Measurements from ENCODE around the gene SIN3B. TPM values are rescaled to one million over a fixed set of nuclear protein-coding genes. Genes with fewer than 3 reads are reported as not detected.

SIN3B gene
- total RNA-seq, 1 donor from 2014 or later: 68.5 TPM

DNA sequence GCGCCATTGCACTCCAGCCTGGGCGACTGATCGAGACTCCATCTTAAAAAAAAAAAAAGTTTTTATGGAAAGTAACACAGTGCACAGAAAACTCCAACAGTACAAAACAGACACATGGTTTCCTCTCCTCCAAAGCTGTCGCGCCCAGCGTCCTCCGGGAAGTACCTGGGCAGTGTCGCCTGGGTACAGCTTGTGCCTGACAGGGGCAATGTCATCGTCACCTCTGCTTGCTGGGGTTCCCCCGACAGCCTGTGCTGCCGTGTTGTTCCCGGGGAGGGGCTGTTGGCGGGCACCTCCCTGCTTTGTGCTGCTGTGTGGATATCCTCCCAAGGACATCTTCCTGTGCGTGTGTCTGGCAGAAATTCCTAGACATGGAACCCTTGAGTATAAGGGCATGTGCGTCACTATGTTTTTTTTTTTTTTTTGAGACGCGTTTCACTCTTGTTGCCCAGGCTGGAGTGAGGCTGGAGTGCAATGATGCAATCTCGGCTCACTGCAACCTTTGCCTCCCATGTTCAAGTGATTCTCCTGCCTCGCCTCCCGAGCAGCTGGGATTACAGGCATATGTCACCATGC, 57.2 kb downstream of the SIN3B start:
- no peaks in the 10 kb centered on the region for H3K27me3 ChIP-seq
- H3K4me1 ChIP-seq: peaks cover 21% of the 10 kb centered on the region
- DNase-seq (ENCODE audit: extremely low spot score in 2 of 2): no peak
- no peak overlapping the region for H3K4me3 ChIP-seq
- peak; percentile 82 to 85 for TF ChIP-seq POLR2AphosphoS5 (IDR thresholded peaks at IDR 0.05; ENCODE audit: insufficient read depth in 1 of 2, low read depth in 1 of 2)
- TF ChIP-seq CTCF (IDR thresholded peaks at IDR 0.05): no peak
- no peak for TF ChIP-seq POLR2A (IDR thresholded peaks at IDR 0.05)
- H3K9me3 ChIP-seq: peaks cover 10% of the 10 kb centered on the region
- no peak overlapping the region for H3K27ac ChIP-seq
- intact Hi-C loops (cut with DNase I): no loop called here
- no peaks in the 10 kb centered on the region for H3K36me3 ChIP-seq

- intact Hi-C loops (cut with DNase I): no loop called here
- H3K36me3 ChIP-seq: no peaks in the 10 kb centered on the region
- peak overlapping the region; percentile 27 for H3K27ac ChIP-seq
- peaks cover 21% of the 10 kb centered on the region for H3K4me1 ChIP-seq
- DNase-seq (ENCODE audit: extremely low spot score in 2 of 2): no peak
- H3K4me3 ChIP-seq: no peak overlapping the region
- no peaks in the 10 kb centered on the region for H3K27me3 ChIP-seq
- no peak for TF ChIP-seq POLR2AphosphoS5 (IDR thresholded peaks at IDR 0.05; ENCODE audit: insufficient read depth in 1 of 2, low read depth in 1 of 2)
- no peak for TF ChIP-seq CTCF (IDR thresholded peaks at IDR 0.05)
- TF ChIP-seq POLR2A (IDR thresholded peaks at IDR 0.05): no peak
- H3K9me3 ChIP-seq: peaks cover 4% of the 10 kb centered on the region
Observed at GRCh38 chr19:16887353-16888265, 58.4 kb downstream of the SIN3B start.

DNA sequence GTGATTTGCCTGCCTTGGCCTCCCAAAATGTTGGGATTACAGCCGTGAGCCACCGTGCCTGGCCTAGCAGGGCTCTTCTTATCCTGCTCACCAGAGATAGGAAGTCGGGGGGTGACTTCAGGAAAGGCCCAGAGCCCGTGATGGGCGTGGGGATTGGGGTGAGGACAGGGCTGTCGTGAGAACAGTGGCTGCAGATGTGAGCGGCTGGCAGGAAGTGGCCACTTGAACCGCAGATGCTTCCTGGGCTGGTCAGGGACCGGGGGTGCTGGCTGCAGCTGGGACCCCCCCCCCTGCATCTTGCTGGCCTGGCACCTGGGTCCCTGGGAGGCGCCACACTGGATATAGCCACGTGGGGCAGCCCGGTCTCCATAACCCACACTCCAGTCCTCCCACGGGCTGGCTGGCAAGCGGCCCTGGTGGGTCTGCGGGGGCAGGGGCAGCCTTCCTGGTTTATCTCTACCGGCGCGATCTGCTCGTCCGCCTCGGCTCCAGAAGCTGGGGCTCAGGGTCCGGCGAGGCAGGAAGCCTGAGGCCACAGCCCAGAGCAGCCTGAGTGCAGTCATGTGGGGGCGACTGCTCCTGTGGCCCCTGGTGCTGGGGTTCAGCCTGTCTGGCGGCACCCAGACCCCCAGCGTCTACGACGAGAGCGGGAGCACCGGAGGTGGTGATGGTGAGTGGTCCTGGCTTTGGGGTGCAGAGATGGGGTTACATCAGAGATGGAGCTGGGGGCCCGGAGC, 59.6 kb downstream of the SIN3B start, which contains the start of gene F2RL3:
Gene F2RL3, plus strand, starts transcription at position 371 of the 737 bp plus-strand sequence. Its CDS starts 191 bp downstream, at position 562.
- intact Hi-C loops (cut with DNase I): no loop called here
- H3K27ac ChIP-seq: peak within 1 kb of the TSS; percentile 27
- H3K4me1 ChIP-seq: peaks cover 21% of the 10 kb centered on the region
- DNase-seq (ENCODE audit: extremely low spot score in 2 of 2): no peak
- no peaks in the 10 kb centered on the region for H3K27me3 ChIP-seq
- H3K36me3 ChIP-seq: no peaks in the 10 kb centered on the region
- peak within 1 kb of the TSS in 1 of 2 donors; percentile 37 for H3K4me3 ChIP-seq
- TF ChIP-seq POLR2A (IDR thresholded peaks at IDR 0.05) (no peak), POLR2AphosphoS5 (IDR thresholded peaks at IDR 0.05; ENCODE audit: insufficient read depth in 1 of 2, low read depth in 1 of 2) (peak in 1 of 2 donors; percentile 64), CTCF (IDR thresholded peaks at IDR 0.05) (no peak)
- H3K9me3 ChIP-seq: no peaks in the 10 kb centered on the region

DNA sequence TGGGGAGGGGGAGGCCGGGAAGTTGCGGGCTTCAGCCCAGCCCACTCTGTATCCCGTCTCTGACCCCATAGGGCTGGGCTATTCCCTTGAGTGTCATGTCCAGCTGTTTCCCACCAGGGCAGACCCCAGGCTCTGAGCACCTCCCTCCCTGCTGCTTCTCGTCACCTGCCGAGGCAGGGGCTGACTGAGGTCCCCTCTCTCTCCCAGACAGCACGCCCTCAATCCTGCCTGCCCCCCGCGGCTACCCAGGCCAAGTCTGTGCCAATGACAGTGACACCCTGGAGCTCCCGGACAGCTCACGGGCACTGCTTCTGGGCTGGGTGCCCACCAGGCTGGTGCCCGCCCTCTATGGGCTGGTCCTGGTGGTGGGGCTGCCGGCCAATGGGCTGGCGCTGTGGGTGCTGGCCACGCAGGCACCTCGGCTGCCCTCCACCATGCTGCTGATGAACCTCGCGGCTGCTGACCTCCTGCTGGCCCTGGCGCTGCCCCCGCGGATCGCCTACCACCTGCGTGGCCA, 60.2 kb downstream of the SIN3B start:
- Histone ChIP-seq H3K4me3 (peak overlapping the region in 1 of 2 donors; percentile 37), H3K4me1 (peaks cover 21% of the 10 kb centered on the region), H3K27me3 (no peaks in the 10 kb centered on the region), H3K9me3 (no peaks in the 10 kb centered on the region), H3K36me3 (no peaks in the 10 kb centered on the region), H3K27ac (no peak overlapping the region)
- DNase-seq (ENCODE audit: extremely low spot score in 2 of 2): no peak
- no peak for TF ChIP-seq POLR2AphosphoS5 (IDR thresholded peaks at IDR 0.05; ENCODE audit: insufficient read depth in 1 of 2, low read depth in 1 of 2)
- no peak for TF ChIP-seq CTCF (IDR thresholded peaks at IDR 0.05)
- TF ChIP-seq POLR2A (IDR thresholded peaks at IDR 0.05): no peak
- intact Hi-C loops (cut with DNase I): no loop called here

Measured in vagina (tissue), 2 donors.